Measurements from ENCODE around the gene MYLK. TPM values are rescaled to one million over a fixed set of nuclear protein-coding genes. Genes with fewer than 3 reads are reported as not detected.

Gene MYLK
- total and polyA plus RNA-seq, 10 of the 15 experiments (the other 5 are each of a cell fraction or from before 2014, with no cell fraction given) = 0.04 to 1.6 (median 0.42) TPM; not detected in 1

GRCh38 chr3:123859177-123859576 is 25.0 kb downstream of the MYLK start (continued):
- TF ChIP-seq EGR1 (IDR thresholded peaks at IDR 0.05; ENCODE audit: borderline replicate concordance in 1 of 2, low read depth in 2 of 2, low read length in 2 of 2) = no peak
- no peak for TF ChIP-seq SREBF1 (IDR thresholded peaks at IDR 0.05; ENCODE audit: low read length)

- Histone ChIP-seq H3K79me2 (ENCODE audit: control insufficient read depth, insufficient read depth, low read length) (no peaks in the 10 kb centered on the region), H3K4me3 (no peak overlapping the region), H3K27ac (ENCODE audit: control insufficient read depth, insufficient read depth) (no peak overlapping the region), H3K4me1 (ENCODE audit: control insufficient read depth, insufficient read depth, low read length) (no peaks in the 10 kb centered on the region), H3K27me3 (replicated peaks in 1 of 2; ENCODE audit: control insufficient read depth in 2 of 2, insufficient read depth in 2 of 2, low read length in 1 of 2) (no peaks in the 10 kb centered on the region), H3K36me3 (ENCODE audit: control insufficient read depth in 2 of 2, insufficient read depth in 2 of 2, low read length in 1 of 2) (no peaks in the 10 kb centered on the region), H3K4me2 (ENCODE audit: control insufficient read depth, insufficient read depth) (no peak overlapping the region), H3K9me3 (replicated peaks; ENCODE audit: control insufficient read depth, insufficient read depth, low read length) (no peaks in the 10 kb centered on the region), H4K20me1 (ENCODE audit: control insufficient read depth, insufficient read depth) (no peaks in the 10 kb centered on the region), H3K9ac (ENCODE audit: control insufficient read depth, insufficient read depth, low read length) (no peak overlapping the region), H2AFZ (ENCODE audit: control insufficient read depth, low read depth, low read length) (no peak overlapping the region)
- ATAC-seq = no peak
- no TSS peak for BruUV-seq (replicated peaks)
- no peak for DNase-seq (ENCODE audit: low read depth, low spot score)
- CTCF ChIA-PET = no interaction called here
- TF ChIP-seq E2F8 (IDR thresholded peaks at IDR 0.05; ENCODE audit: low read depth, partially characterized antibody) (no peak), JUNB (IDR thresholded peaks at IDR 0.05) (peak; percentile 55; the same call in 1 of the 2 replicates)
- FAIRE-seq = no peak
- intact Hi-C loops (cut with micrococcal nuclease; ENCODE audit: unreplicated experiment) (no loop called here), in situ Hi-C loops (cut with MboI) (no loop called here)
- RAD21 ChIA-PET (ENCODE audit: unreplicated experiment) = interaction anchor here (0.5 kb wide), 1 partner anchor 8 kb away, joined by 3 read pairs; no protein-coding TSS in a partner anchor
- SMC1A ChIA-PET (ENCODE audit: uncharacterized antibody, unreplicated experiment) = interaction anchor here (1.1 kb wide), 1 partner anchor 13 kb away, joined by 3 read pairs; no protein-coding TSS in a partner anchor
- POLR2A ChIA-PET = no interaction called here
- 32% methylated on average over 2 of the region's 2 CpGs for WGBS (ENCODE audit: insufficient coverage, insufficient replicate concordance, low lambda C conversion rate, missing lambda C conversion rate)
These were observed 29.2 kb downstream of the MYLK start for GRCh38 chr3:123854905-123855304.
